ENCODE results near the gene PODXL.

DNA sequence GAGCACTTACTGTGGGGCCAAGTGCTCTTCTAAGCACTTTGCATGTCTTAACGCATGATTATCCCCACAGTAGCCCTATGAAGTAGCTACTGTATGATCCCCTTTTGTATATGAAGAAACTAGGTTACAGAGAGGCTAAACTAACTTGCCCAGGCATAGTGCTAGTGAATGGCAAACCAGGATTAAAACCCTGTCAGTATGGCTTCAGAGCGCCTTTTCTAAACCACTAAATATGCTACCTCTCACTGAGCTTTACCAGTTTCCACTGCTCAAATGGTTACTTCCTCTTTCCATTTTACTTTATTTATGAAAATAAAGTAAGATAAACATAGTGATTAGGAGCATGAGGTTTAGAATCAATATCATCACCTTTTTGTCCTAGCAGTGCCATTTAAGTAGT lies 73.6 kb downstream of the PODXL start:
- TF ChIP-seq FOS (IDR thresholded peaks at IDR 0.05; ENCODE audit: borderline replicate concordance, insufficient read depth, low read length) (no peak), POLR2A (IDR thresholded peaks at IDR 0.05; ENCODE audit: low read depth, low read length) (no peak), EZH2 (IDR thresholded peaks at IDR 0.05; ENCODE audit: borderline replicate concordance, low read depth, low read length, severe bottlenecking) (no peak), POLR2AphosphoS5 (IDR thresholded peaks at IDR 0.05; ENCODE audit: insufficient read depth, low read depth, low read length) (no peak), MYC (IDR thresholded peaks at IDR 0.05; ENCODE audit: low read depth, low read length) (no peak), JUN (IDR thresholded peaks at IDR 0.05; ENCODE audit: borderline replicate concordance, insufficient read depth, insufficient read length, low read depth) (no peak)
- TF ChIP-seq, protein P1, sequence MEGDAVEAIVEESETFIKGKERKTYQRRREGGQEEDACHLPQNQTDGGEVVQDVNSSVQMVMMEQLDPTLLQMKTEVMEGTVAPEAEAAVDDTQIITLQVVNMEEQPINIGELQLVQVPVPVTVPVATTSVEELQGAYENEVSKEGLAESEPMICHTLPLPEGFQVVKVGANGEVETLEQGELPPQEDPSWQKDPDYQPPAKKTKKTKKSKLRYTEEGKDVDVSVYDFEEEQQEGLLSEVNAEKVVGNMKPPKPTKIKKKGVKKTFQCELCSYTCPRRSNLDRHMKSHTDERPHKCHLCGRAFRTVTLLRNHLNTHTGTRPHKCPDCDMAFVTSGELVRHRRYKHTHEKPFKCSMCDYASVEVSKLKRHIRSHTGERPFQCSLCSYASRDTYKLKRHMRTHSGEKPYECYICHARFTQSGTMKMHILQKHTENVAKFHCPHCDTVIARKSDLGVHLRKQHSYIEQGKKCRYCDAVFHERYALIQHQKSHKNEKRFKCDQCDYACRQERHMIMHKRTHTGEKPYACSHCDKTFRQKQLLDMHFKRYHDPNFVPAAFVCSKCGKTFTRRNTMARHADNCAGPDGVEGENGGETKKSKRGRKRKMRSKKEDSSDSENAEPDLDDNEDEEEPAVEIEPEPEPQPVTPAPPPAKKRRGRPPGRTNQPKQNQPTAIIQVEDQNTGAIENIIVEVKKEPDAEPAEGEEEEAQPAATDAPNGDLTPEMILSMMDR (IDR thresholded peaks at IDR 0.05; ENCODE audit: extremely low read depth in 1 of 2, insufficient read depth in 1 of 2, low read depth in 1 of 2, low read length in 2 of 2), result no peak
- TF ChIP-seq, protein P2, sequence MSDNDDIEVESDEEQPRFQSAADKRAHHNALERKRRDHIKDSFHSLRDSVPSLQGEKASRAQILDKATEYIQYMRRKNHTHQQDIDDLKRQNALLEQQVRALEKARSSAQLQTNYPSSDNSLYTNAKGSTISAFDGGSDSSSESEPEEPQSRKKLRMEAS (IDR thresholded peaks at IDR 0.05; ENCODE audit: insufficient read depth, insufficient read length), result no peak

Data from endothelial cell of umbilical vein (primary cell).